ENCODE results near the gene HAUS8.

The HAUS8 gene

DNA sequence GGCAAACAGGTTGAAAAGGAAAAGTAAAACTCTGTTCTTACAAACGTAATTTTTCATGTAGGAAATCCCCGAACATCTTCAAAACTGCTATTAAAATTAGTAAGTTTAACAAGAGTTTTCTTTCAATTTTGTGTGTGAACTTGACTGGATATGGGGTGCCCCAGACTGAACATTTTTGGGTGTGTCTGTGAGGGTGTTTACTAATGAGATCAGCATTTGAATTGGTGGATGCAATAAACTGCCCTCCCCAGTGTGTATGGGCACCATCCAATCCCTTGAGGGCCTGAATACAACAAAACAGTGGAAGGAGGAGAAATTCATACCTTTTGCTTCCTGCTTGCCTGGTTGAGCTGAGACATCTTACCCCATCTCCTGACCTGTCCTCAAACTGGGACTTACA lies 11.8 kb downstream of the HAUS8 start:
- H3K9me3 ChIP-seq (ENCODE audit: control insufficient read depth, low read length) = no peaks in the 10 kb centered on the region
- TF ChIP-seq CTCF (IDR thresholded peaks at IDR 0.05) = no peak
- H3K36me3 ChIP-seq (ENCODE audit: control insufficient read depth, insufficient read depth, low read length) = no peaks in the 10 kb centered on the region
- no peaks in the 10 kb centered on the region for H3K27me3 ChIP-seq (ENCODE audit: control insufficient read depth, insufficient read depth, low read length)
- no peak overlapping the region for H3K4me3 ChIP-seq (ENCODE audit: low read depth, low read length)
- H3K9ac ChIP-seq = no peak overlapping the region
- no peak overlapping the region for H3K27ac ChIP-seq
- no peak overlapping the region for H3K4me2 ChIP-seq (ENCODE audit: low read length)
- no peak overlapping the region for H2AFZ ChIP-seq
- H3K79me2 ChIP-seq = no peaks in the 10 kb centered on the region
- H3K4me1 ChIP-seq = no peaks in the 10 kb centered on the region

- no peaks in the 10 kb centered on the region for H3K27me3 ChIP-seq (ENCODE audit: control insufficient read depth, insufficient read depth, low read length)
- H3K9me3 ChIP-seq (ENCODE audit: control insufficient read depth, low read length) = no peaks in the 10 kb centered on the region
- no peaks in the 10 kb centered on the region for H3K4me1 ChIP-seq
- no peak overlapping the region for H3K9ac ChIP-seq
- TF ChIP-seq CTCF (IDR thresholded peaks at IDR 0.05) = no peak
- H2AFZ ChIP-seq = no peak overlapping the region
- no peaks in the 10 kb centered on the region for H3K79me2 ChIP-seq
- H3K4me3 ChIP-seq (ENCODE audit: low read depth, low read length) = no peak overlapping the region
- no peak overlapping the region for H3K4me2 ChIP-seq (ENCODE audit: low read length)
- no peak overlapping the region for H3K27ac ChIP-seq
- H3K36me3 ChIP-seq (ENCODE audit: control insufficient read depth, insufficient read depth, low read length) = no peaks in the 10 kb centered on the region
Measured at GRCh38 chr19:17061691-17062090, 13.6 kb downstream of the HAUS8 start.

DNA sequence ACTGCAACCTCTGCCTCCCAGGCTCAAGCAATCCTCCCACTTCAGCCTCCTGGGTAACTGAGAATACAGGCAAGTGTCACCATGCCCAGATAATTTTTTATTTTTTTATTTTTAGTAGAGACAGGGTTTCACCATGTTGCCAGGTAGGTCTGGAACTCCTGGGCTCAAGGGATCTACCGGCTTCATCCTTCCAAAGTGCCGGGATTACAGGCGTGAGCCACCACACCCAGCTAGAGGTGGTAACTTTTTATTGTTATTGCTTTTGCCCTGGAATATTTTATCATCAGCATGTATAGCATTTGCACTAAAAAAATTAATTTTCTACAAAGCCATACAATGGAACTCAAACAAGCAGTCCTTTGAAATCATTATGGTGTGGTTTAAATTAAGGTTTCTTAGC lies 14.0 kb downstream of the HAUS8 start:
- no peak overlapping the region for H3K9ac ChIP-seq
- H3K27ac ChIP-seq = no peak overlapping the region
- H3K9me3 ChIP-seq (ENCODE audit: control insufficient read depth, low read length) = no peaks in the 10 kb centered on the region
- no peaks in the 10 kb centered on the region for H3K79me2 ChIP-seq
- no peak for TF ChIP-seq CTCF (IDR thresholded peaks at IDR 0.05)
- H3K4me1 ChIP-seq = no peaks in the 10 kb centered on the region
- H3K27me3 ChIP-seq (ENCODE audit: control insufficient read depth, insufficient read depth, low read length) = no peaks in the 10 kb centered on the region
- H3K4me2 ChIP-seq (ENCODE audit: low read length) = no peak overlapping the region
- no peaks in the 10 kb centered on the region for H3K36me3 ChIP-seq (ENCODE audit: control insufficient read depth, insufficient read depth, low read length)
- H2AFZ ChIP-seq = no peak overlapping the region
- H3K4me3 ChIP-seq (ENCODE audit: low read depth, low read length) = no peak overlapping the region

DNA sequence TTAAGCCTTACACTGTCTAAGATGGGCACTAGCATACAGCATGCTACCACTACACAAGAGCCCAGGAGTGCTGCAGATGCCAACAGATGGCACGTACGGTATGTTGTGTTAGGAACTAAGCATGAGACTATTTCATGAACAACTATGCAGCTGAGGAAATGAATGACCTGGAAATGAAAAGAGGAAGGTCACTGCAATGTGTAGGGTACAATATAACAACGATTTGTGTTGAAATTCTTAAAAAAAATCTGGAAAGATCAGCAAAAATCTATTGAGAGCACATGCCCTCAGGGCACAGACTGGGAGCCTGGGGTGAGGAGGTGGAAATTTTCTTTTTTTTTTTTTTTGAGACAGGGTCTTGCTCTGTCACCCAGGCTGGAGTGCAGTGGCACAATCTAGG lies 14.4 kb downstream of the HAUS8 start:
- Histone ChIP-seq H3K4me1 (no peaks in the 10 kb centered on the region), H3K27ac (no peak overlapping the region), H2AFZ (no peak overlapping the region), H3K27me3 (ENCODE audit: control insufficient read depth, insufficient read depth, low read length) (no peaks in the 10 kb centered on the region), H3K9ac (no peak overlapping the region), H3K4me3 (ENCODE audit: low read depth, low read length) (no peak overlapping the region), H3K36me3 (ENCODE audit: control insufficient read depth, insufficient read depth, low read length) (no peaks in the 10 kb centered on the region), H3K4me2 (ENCODE audit: low read length) (no peak overlapping the region), H3K79me2 (no peaks in the 10 kb centered on the region), H3K9me3 (ENCODE audit: control insufficient read depth, low read length) (no peaks in the 10 kb centered on the region)
- TF ChIP-seq CTCF (IDR thresholded peaks at IDR 0.05) = no peak

- H3K27me3 ChIP-seq (ENCODE audit: control insufficient read depth, insufficient read depth, low read length) = no peaks in the 10 kb centered on the region
- no peak overlapping the region for H3K9ac ChIP-seq
- no peaks in the 10 kb centered on the region for H3K9me3 ChIP-seq (ENCODE audit: control insufficient read depth, low read length)
- no peaks in the 10 kb centered on the region for H3K4me1 ChIP-seq
- H3K27ac ChIP-seq = no peak overlapping the region
- H3K4me3 ChIP-seq (ENCODE audit: low read depth, low read length) = no peak overlapping the region
- no peak for TF ChIP-seq CTCF (IDR thresholded peaks at IDR 0.05)
- H2AFZ ChIP-seq = no peak overlapping the region
- H3K36me3 ChIP-seq (ENCODE audit: control insufficient read depth, insufficient read depth, low read length) = no peaks in the 10 kb centered on the region
- no peak overlapping the region for H3K4me2 ChIP-seq (ENCODE audit: low read length)
- no peaks in the 10 kb centered on the region for H3K79me2 ChIP-seq
Measured at GRCh38 chr19:17058236-17058635, 17.0 kb downstream of the HAUS8 start.
